A549 treated with dexamethasone at 1 μM for 4 hours (cell line): ENCODE measurements around the gene KIAA0753. TPM values are rescaled to one million over a fixed set of nuclear protein-coding genes. Genes with fewer than 3 reads are reported as not detected.

Source experiments
- total RNA-seq: library from RNA; stranded (reverse); fragments of 200-300 nt; extraction: Qiagen RNA extraction; gene quantifications from 5 replicates; pipeline ENCODE4 v1.2.3, GENCODE V29; 2022

The KIAA0753 gene
- 18.1 to 21.5 TPM (median 19.7 TPM) in 5 replicates for total RNA-seq

DNA sequence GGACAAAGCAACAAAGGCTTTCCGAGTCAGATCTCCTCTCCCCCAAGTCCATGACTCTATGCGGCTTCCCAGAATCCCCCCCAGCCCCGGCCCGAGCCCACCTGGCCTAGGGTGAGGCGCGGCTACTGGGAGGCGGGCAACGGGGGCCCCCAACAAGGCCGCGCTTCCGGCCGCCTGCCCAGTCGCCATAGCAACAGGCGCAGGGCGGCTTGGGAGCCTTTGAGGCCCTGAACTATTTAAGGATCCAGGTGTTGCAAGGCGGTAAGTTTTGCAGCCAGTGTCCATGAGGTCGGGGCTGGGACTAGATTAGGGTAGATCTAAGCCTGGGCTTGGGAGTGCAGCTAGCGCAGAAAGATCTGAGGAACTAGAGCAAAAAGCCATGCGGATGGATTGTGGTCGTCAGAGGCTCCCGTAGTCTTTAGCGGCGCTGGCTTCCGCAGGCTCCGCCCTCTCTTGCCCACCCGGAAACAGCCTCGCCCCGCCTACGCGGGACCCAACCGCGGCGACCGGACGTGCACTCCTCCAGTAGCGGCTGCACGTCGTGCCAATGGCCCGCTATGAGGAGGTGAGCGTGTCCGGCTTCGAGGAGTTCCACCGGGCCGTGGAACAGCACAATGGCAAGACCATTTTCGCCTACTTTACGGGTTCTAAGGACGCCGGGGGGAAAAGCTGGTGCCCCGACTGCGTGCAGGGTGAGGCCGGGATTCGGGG is at the start of gene KIAA0753, which contains the start of gene TXNDC17:
Gene KIAA0753 (minus strand): TSS at position 176 of the 711 bp plus-strand sequence. CDS start 5,608 bp downstream, outside the sequence.
Gene TXNDC17 (plus strand): TSS at position 525 of the 711 bp plus-strand sequence. CDS start 23 bp downstream, at position 548.

DNA sequence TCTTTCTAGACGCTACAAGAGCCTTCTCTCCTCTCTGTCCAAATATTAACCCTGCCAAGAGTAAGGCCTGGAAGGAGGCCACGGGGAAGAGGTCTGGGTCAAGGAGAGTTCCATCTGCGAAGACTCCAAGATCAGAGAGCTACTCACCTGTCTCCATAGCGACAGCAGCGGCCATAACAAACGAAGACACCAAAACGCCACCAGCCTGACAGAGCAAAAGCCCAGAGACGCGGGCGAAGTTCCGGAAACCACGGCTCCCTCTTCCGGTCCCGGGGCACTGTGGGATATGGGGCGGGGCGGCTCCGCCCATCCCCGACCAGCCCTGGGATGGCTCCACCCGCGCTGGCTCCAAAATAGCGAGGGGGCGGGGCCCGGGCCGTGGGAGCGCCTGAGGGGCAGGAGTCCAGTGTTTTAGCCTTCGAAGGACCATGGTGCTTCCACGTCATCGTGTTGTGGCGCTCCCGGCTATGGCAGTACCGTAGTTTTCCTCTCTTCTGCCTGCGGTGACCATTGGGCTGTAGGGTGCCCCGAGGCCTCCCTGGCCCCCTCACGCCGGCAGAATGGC is 10.9 kb upstream of the KIAA0753 start, which contains the start of the genes C17orf100 and MED31:
Gene C17orf100 (plus strand): TSS at position 409 of the 565 bp plus-strand sequence. CDS start 152 bp downstream, at position 561.
Gene MED31 (minus strand): TSS at position 252 of the 565 bp plus-strand sequence. CDS start 77 bp downstream, at position 175.

DNA sequence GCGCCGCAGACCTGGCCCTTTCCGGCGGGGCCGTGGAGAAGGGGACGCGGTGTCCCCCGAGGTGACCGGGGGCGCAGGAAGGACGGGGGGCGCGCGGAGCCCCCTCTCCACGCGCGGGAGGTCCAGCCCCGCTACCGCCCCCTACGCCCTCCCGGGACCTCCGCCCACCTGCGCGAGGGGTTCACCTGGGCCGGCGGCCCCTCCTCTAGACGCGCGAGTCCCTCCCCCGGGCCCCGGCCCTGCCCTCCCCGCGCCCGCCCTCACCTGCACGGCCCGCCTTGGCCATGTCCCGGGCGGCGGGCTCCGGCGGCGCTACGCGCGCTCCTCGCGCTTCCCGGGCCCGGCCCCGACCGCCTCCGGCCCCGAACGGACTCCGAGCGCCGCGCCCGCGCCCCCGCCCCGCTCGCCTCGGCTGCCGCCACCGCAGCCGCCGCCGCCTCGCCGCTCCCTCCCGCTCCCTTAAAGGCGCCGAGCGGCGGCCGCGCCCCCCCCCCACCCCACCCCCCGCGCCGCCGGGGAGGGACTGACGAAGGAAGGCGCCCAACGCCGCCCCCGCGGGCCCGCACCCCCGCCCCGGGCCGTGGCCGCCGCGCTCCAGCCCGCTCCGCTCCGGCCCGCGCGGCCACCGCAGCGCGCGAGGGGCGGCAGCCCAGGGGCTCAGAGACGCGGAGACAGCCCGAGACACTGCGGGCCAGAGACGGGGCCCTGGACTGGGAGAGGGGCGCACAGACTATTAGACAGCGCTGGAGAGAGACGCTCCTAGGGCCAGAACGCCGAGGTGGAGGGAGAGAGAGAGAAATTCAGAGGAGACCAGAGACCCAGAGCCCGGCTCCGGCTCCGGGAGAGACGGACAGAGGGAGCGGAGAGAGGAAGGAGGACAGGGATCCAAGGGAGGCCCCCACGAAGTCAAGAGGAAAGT is 84.1 kb downstream of the KIAA0753 start, which contains the start of gene PITPNM3:
Gene PITPNM3 (minus strand): TSS at position 435 of the 919 bp plus-strand sequence. CDS start 149 bp downstream, at position 286.

Other genes starting within 250 kb of the KIAA0753 start
- not detected in 5 replicates for gene AIPL1, start 205.6 kb downstream of the KIAA0753 start, total RNA-seq
- 38.2 to 48.3 TPM (median 42.4 TPM) in 5 replicates for gene PIMREG, start 196.3 kb downstream of the KIAA0753 start, total RNA-seq
- gene PITPNM3, start 84.2 kb downstream of the KIAA0753 start, total RNA-seq, result 1.5 to 3.0 TPM (median 2.3 TPM) in 5 replicates
- 336 to 499 TPM (median 364 TPM) in 5 replicates for gene TXNDC17, start 349 bp upstream of the KIAA0753 start, total RNA-seq
- gene MED31, start 10.9 kb upstream of the KIAA0753 start, total RNA-seq, result 19.9 to 29.6 TPM (median 25.4 TPM) in 5 replicates
- gene C17orf100, start 11.1 kb upstream of the KIAA0753 start, total RNA-seq, result 1.9 to 3.0 TPM (median 2.4 TPM) in 5 replicates
- gene SLC13A5, start 72.7 kb upstream of the KIAA0753 start, total RNA-seq, result 0.08 to 0.39 TPM (median 0.21 TPM) in 5 replicates
- 0.04 to 0.08 TPM in 2 of 5 replicates, not detected in the others for gene XAF1, start 115.3 kb upstream of the KIAA0753 start, total RNA-seq
- gene FBXO39, start 135.5 kb upstream of the KIAA0753 start, total RNA-seq, result 0.05 TPM in 1 of 5 replicates, not detected in the others
- gene TEKT1, start 191.0 kb upstream of the KIAA0753 start, total RNA-seq, result 0.05 to 0.18 TPM (median 0.07 TPM) in 5 replicates